GM12878 (cell line): ENCODE results near the gene CCNL1. TPM values are rescaled to one million over a fixed set of nuclear protein-coding genes. Genes with fewer than 3 reads are reported as not detected.

Experiments
- CUX1 ChIP-seq: IDR thresholded peaks from 2 replicates; pipeline ENCODE4 v1.6.1; 2012; ENCODE audit warnings: improper control_type of control experiment, low read depth, low read length; ENCODE audit not compliant: insufficient replicate concordance
- MLLT1 ChIP-seq: fragments of 450-650 bp; IDR thresholded peaks from 2 replicates; pipeline ENCODE4 v1.6.1; 2016; ENCODE audit warnings: mild to moderate bottlenecking
- MYC ChIP-seq: IDR thresholded peaks from 2 replicates; pipeline ENCODE4 v1.6.1; 2011; ENCODE audit warnings: mild to moderate bottlenecking, low read length, moderate library complexity, inconsistent platforms; ENCODE audit not compliant: insufficient read depth, insufficient replicate concordance, insufficient read length, severe bottlenecking
- PAX5 ChIP-seq: IDR thresholded peaks from 2 replicates; pipeline ENCODE4 v1.6.1; 2011; ENCODE audit warnings: low read depth, low read length, borderline replicate concordance
- polyA plus RNA-seq, 11 experiments: library from polyadenylated mRNA; depleted of rRNA in 4 of 11; unstranded in 6 of 11; stranded (reverse) in 5 of 11; fragments of >200 nt; fragmentation: Nextera tagmentation in 4 of 11; fragmentation: Illumina TruSeq in 1 of 11; extraction: Ambion mirVana in 4 of 11; extraction: Trizol in 1 of 11; gene quantifications; 1 replicate in 1 of 11; 2 replicates in 10 of 11; pipeline versions ENCODE4 v1.2.1 to v1.2.3, GENCODE V29; 2011 to 2016; ENCODE audit warnings: inconsistent platforms in 2 of 11, missing spikeins in 2 of 11, low read depth in 1 of 11
- total RNA-seq, 4 experiments: library from RNA; depleted of rRNA in 3 of 4; stranded (reverse); fragments of >200 nt in 3 of 4; fragmentation: Illumina TruSeq in 1 of 4; extraction: Trizol in 1 of 4; gene quantifications; 2 replicates each; pipeline versions ENCODE4 v1.2.1 to v1.2.3, GENCODE V29; 2013 to 2021

The CCNL1 gene
- total and polyA plus RNA-seq, 10 of the 15 experiments (the other 5 are each of a cell fraction or from before 2014, with no cell fraction given) = 22.2 to 174 (median 115) TPM

DNA sequence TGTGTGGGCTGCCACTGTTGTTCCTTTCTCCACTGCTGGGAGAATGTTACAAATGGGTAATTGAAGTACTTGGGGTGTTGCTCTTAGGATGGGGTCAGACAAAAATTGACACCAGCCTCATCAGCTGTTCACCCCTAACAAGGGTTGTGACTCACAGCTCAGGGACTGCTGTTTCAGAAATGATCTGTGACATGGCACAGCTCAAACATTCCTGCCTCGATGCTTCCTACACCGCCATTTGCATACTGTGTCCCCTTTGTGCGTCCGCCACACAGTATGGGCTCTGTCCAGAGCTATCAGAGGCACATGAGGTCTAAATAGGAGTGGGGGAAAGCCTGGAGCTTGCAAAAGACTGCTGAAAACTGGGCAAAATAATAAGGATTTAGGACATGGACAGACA, 43.9 kb downstream of the CCNL1 start (continued):
- TF ChIP-seq MLLT1 (no peak), MYC (no peak), PAX5 (no peak), CUX1 (no peak)
